Measurements from ENCODE around the gene EXOC6B.
A peak's percentile ranks its signal among the peaks of the same experiment; 100 is the strongest.

Gene EXOC6B

DNA sequence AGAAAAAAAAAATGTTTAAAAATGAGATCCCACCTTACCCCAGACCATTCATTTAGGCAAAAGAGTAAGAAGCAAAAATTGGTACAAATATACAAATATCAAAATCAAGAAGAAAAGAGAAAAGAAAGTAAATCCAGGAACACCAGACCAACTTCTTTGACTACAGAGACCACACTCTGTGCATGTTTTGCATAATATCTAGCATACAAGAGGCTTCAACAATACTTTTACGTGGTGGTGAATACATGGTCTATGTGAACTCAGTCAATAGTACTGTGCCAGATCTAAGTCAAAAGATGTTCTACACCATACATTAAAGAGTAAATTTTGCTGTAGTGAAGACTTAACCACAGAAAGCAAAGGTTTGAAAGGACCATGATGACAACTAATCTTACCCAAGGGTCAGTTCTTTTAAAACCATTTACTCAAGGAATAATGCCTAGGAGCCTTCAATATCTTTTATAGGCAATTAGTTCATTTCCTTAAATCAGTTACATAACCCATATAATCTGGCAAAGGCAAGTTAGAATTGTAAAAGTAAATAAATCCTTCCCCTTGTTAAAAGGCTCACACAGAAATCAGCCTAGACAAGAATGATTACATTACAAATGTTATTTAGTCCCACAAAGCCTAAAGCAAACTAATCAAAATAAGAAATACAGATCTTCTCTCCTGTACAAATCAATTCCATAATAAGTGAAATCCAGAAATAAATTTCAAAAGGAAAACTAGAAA, 115.2 kb downstream of the EXOC6B start:
- H3K27ac ChIP-seq (ENCODE audit: extremely low read depth, low read depth, low read length), result no peak overlapping the region
- H3K4me1 ChIP-seq (ENCODE audit: control insufficient read depth, insufficient read depth, low read length), result peaks cover 5% of the 10 kb centered on the region; the same call in 1 of the 2 replicates
- H3K4me3 ChIP-seq (ENCODE audit: low read depth, low read length), result no peak overlapping the region
- ChIA-PET POLR2A (no interaction called here), CTCF (no interaction called here)
- H3K9me3 ChIP-seq (ENCODE audit: control insufficient read depth, insufficient read depth, low read depth, low read length), result no peaks in the 10 kb centered on the region
- peaks cover 0 to under 1% of the 10 kb centered on the region in 2 experiments; a peak in 1 of 3 replicates for H3K36me3 ChIP-seq (ENCODE audit: control insufficient read depth in 2 of 2, insufficient read depth in 1 of 2, low read length in 2 of 2)
- TF ChIP-seq ZNF571 (tag by site-specific recombination; IDR thresholded peaks at IDR 0.05), result no peak
- TF ChIP-seq, protein P1, sequence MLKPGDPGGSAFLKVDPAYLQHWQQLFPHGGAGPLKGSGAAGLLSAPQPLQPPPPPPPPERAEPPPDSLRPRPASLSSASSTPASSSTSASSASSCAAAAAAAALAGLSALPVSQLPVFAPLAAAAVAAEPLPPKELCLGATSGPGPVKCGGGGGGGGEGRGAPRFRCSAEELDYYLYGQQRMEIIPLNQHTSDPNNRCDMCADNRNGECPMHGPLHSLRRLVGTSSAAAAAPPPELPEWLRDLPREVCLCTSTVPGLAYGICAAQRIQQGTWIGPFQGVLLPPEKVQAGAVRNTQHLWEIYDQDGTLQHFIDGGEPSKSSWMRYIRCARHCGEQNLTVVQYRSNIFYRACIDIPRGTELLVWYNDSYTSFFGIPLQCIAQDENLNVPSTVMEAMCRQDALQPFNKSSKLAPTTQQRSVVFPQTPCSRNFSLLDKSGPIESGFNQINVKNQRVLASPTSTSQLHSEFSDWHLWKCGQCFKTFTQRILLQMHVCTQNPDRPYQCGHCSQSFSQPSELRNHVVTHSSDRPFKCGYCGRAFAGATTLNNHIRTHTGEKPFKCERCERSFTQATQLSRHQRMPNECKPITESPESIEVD (tag by site-specific recombination; IDR thresholded peaks at IDR 0.05), result peak; percentile 50; the same call in 1 of the 2 replicates
- no peak for TF ChIP-seq ZNF223 (tag by site-specific recombination; IDR thresholded peaks at IDR 0.05)
- TF ChIP-seq TRIM28 (IDR thresholded peaks at IDR 0.05; ENCODE audit: borderline replicate concordance, low read length), result no peak
- no peak for TF ChIP-seq SETDB1 (IDR thresholded peaks at IDR 0.05; ENCODE audit: insufficient read length, low read length)
- no peak for TF ChIP-seq ZNF2 (tag by site-specific recombination; IDR thresholded peaks at IDR 0.05)
- TF ChIP-seq ZXDB (tag by site-specific recombination; IDR thresholded peaks at IDR 0.05), result no peak

GRCh38 chr2:72708236-72708635, 117.6 kb downstream of the EXOC6B start:
- TF ChIP-seq ZNF670 (tag by site-specific recombination; IDR thresholded peaks at IDR 0.05; ENCODE audit: low read depth) (no peak), ZNF600 (tag by site-specific recombination; IDR thresholded peaks at IDR 0.05) (no peak), ZBTB8A (tag by site-specific recombination; IDR thresholded peaks at IDR 0.05) (no peak), KLF9 (tag by site-specific recombination; IDR thresholded peaks at IDR 0.05; ENCODE audit: low read depth) (no peak), ZNF19 (tag by site-specific recombination; IDR thresholded peaks at IDR 0.05; ENCODE audit: low read depth) (no peak), PBX3 (CRISPR knock-in tag; IDR thresholded peaks at IDR 0.05) (no peak), ZNF830 (tag by site-specific recombination; IDR thresholded peaks at IDR 0.05; ENCODE audit: low read depth) (no peak), ZNF354C (tag by site-specific recombination; IDR thresholded peaks at IDR 0.05; ENCODE audit: borderline replicate concordance, low read depth) (no peak), BCL11B (tag by site-specific recombination; IDR thresholded peaks at IDR 0.05; ENCODE audit: low read depth) (no peak), SP7 (tag by site-specific recombination; IDR thresholded peaks at IDR 0.05) (no peak), SP3 (tag by site-specific recombination; IDR thresholded peaks at IDR 0.05) (no peak), INSM2 (tag by site-specific recombination; IDR thresholded peaks at IDR 0.05) (no peak), GLIS2 (tag by site-specific recombination; IDR thresholded peaks at IDR 0.05) (no peak), ZBTB17 (tag by site-specific recombination; IDR thresholded peaks at IDR 0.05) (no peak)
- TF ChIP-seq, protein P2, sequence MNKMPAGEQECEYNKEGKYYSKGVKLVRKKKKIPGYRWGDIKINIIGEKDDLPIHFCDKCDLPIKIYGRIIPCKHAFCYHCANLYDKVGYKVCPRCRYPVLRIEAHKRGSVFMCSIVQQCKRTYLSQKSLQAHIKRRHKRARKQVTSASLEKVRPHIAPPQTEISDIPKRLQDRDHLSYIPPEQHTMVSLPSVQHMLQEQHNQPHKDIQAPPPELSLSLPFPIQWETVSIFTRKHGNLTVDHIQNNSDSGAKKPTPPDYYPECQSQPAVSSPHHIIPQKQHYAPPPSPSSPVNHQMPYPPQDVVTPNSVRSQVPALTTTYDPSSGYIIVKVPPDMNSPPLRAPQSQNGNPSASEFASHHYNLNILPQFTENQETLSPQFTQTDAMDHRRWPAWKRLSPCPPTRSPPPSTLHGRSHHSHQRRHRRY (tag by site-specific recombination; IDR thresholded peaks at IDR 0.05), result no peak
- Histone ChIP-seq H3K36me3 (ENCODE audit: control insufficient read depth in 2 of 2, insufficient read depth in 1 of 2, low read length in 2 of 2) (no peaks in the 10 kb centered on the region), H3K9me3 (ENCODE audit: control insufficient read depth, insufficient read depth, low read depth, low read length) (no peaks in the 10 kb centered on the region), H3K27ac (ENCODE audit: extremely low read depth, low read depth, low read length) (no peak overlapping the region), H3K4me3 (ENCODE audit: low read depth, low read length) (no peak overlapping the region), H3K4me1 (ENCODE audit: control insufficient read depth, insufficient read depth, low read length) (peaks cover 5% of the 10 kb centered on the region; the same call in 1 of the 2 replicates)
- ChIA-PET POLR2A (interaction anchor here (0.6 kb wide), 1 partner anchor 13 kb away, joined by 4 read pairs; no protein-coding TSS in a partner anchor), CTCF (no interaction called here)
